ENCODE data around the gene PRSS48.
"Not testable (repeated sequence)": the region's sequence is repeated elsewhere in the genome, so short reads cannot be mapped to it uniquely, and the experiment has no call there.

PRSS48 gene

DNA sequence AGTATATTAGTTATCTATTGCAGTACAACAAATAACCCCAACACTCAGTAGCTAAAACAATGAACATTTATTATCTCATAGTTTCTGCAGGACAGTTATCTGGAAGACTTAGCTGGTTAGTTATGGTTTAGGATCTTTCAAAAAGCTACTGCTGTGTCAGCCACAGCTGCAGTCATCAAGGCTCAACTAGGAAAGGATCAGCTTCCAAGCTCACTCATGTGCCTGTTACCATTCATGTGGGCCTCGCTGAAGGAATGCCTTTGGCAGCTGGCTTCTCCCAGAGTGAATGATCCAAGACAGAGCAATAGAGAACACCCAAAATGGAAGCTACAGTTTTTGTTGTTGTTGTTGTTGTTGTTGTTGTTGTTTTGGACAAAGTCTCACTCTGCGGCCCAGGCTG, 13.5 kb upstream of the PRSS48 start:
- TF ChIP-seq, protein P1, sequence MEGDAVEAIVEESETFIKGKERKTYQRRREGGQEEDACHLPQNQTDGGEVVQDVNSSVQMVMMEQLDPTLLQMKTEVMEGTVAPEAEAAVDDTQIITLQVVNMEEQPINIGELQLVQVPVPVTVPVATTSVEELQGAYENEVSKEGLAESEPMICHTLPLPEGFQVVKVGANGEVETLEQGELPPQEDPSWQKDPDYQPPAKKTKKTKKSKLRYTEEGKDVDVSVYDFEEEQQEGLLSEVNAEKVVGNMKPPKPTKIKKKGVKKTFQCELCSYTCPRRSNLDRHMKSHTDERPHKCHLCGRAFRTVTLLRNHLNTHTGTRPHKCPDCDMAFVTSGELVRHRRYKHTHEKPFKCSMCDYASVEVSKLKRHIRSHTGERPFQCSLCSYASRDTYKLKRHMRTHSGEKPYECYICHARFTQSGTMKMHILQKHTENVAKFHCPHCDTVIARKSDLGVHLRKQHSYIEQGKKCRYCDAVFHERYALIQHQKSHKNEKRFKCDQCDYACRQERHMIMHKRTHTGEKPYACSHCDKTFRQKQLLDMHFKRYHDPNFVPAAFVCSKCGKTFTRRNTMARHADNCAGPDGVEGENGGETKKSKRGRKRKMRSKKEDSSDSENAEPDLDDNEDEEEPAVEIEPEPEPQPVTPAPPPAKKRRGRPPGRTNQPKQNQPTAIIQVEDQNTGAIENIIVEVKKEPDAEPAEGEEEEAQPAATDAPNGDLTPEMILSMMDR (IDR thresholded peaks at IDR 0.05) = no peak
- intact Hi-C loops (cut with DNase I; ENCODE audit: low total_unique reads) = no loop called here
- no peak overlapping the region for H3K27ac ChIP-seq

DNA sequence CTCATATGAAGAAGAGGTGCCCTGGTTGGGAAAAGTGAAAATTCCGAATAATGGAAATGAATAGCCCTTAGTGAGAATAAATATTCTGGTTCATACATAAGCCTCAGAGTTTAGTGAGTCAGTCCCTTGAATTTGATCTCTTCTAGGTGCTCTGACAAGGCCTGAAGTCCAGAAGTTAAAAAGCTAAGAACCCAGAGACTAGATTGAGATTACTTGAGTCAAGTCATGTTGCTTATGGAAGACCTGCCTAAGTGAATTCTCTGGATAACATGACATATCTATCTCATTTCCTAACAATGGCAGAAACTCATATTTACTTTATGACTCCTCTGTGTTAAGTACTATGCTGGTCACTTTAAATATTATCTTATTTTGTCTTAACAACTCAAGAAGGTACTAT, 10.5 kb upstream of the PRSS48 start:
- TF ChIP-seq, protein P1 (IDR thresholded peaks at IDR 0.05) = no peak

More for the DNA sequence above, 13.5 kb upstream of the PRSS48 start:
- peaks cover 0 to 14% (median 0%) of the 10 kb centered on the region in 4 donors for H3K4me1 ChIP-seq
- H3K27me3 ChIP-seq = no peaks in the 10 kb centered on the region
- no peak overlapping the region for H3K4me3 ChIP-seq
- no peaks in the 10 kb centered on the region for H3K36me3 ChIP-seq
- DNase-seq = no peak
- no peaks in the 10 kb centered on the region for H3K9me3 ChIP-seq

DNA sequence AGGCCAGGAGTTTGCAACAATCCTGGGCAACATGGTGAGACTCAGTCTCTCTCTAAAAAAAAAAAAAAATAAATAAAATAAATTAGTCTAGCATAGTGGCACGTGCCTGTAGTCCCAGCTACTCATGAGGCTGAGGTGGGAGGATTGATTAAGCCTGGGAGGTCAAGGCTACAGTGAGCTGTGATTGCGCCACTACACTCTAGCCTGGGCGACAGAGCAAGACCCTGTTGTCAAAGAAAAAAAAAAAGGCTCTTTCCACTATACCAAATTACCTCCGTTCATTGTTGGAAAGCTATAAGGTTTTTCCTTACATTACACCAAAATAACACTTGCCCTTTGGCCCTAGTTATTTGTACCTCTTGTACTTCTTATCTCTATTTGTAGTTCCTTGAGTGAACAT, 9.9 kb upstream of the PRSS48 start:
- no peaks in the 10 kb centered on the region for H3K27me3 ChIP-seq
- intact Hi-C loops (cut with DNase I; ENCODE audit: low total_unique reads) = no loop called here

More for the DNA sequence above, 10.5 kb upstream of the PRSS48 start:
- intact Hi-C loops (cut with DNase I; ENCODE audit: low total_unique reads) = no loop called here
- H3K4me1 ChIP-seq = peaks cover 0 to 10% (median 0%) of the 10 kb centered on the region in 4 donors
- H3K27ac ChIP-seq = no peak overlapping the region
- H3K9me3 ChIP-seq = no peaks in the 10 kb centered on the region
- no peak overlapping the region for H3K4me3 ChIP-seq
- no peak for DNase-seq
- no peaks in the 10 kb centered on the region for H3K27me3 ChIP-seq
- no peaks in the 10 kb centered on the region for H3K36me3 ChIP-seq

DNA sequence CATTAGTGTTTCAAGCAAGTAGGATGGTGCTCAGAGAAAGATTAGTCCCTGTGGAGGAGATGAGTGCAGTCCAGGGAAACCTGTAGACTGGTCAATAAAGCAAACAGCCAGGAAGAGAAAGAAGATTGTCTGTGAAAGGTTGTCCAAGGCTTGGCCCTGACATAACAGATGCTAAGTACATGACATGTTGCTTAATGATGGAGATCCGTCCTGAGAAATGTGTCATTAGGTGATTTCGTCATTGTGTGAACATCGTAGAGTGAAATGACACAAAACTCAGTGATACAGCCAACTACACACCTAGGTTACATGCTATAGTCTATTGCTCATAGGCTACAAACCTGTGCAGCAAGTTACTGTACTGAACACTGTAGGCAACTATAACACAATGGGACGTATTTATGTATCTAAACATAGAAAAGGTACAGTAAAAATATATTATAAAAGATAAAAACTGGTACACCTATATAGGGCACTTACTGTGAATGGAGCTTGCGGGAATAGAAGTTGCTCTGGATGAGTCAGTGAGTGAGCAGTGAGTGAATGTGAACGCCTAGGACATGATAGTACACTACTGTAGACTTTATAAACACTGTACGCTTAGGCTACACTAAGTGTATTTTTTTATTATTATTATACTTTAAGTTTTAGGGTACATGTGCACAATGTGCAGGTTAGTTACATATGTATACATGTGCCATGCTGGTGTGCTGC, 9.0 kb upstream of the PRSS48 start:
- Histone ChIP-seq H3K4me1 (peaks cover 0 to 6% (median 0%) of the 10 kb centered on the region in 4 donors), H3K36me3 (no peaks in the 10 kb centered on the region), H3K9me3 (no peaks in the 10 kb centered on the region), H3K27ac (no peak overlapping the region), H3K4me3 (no peak overlapping the region), H3K27me3 (no peaks in the 10 kb centered on the region)
- DNase-seq = no peak
- intact Hi-C loops (cut with DNase I; ENCODE audit: low total_unique reads) = no loop called here
- TF ChIP-seq, protein P1 (IDR thresholded peaks at IDR 0.05) = no peak

More for the DNA sequence above, 9.9 kb upstream of the PRSS48 start:
- Histone ChIP-seq H3K4me3 (no peak overlapping the region), H3K9me3 (no peaks in the 10 kb centered on the region), H3K27ac (no peak overlapping the region), H3K36me3 (no peaks in the 10 kb centered on the region), H3K4me1 (peaks cover 0 to 6% (median 0%) of the 10 kb centered on the region in 4 donors)
- TF ChIP-seq, protein P1 (IDR thresholded peaks at IDR 0.05) = no peak
- DNase-seq = no peak

DNA sequence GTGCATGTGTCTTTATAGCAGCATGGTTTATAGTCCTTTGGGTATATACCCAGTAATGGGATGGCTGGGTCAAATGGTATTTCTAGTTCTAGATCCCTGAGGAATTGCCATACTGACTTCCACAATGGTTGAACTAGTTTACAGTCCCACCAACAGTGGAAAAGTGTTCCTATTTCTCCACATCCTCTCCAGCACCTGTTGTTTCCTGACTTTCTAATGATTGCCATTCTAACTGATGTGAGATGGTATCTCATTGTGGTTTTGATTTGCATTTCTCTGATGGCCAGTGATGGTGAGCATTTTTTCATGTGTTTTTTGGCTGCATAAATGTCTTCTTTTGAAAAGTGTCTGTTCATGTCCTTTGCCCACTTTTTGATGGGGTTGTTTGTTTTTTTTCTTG, 8.1 kb upstream of the PRSS48 start:
- H3K27ac ChIP-seq; H3K4me3 ChIP-seq; DNase-seq; H3K9me3 ChIP-seq; intact Hi-C loops (cut with DNase I; ENCODE audit: low total_unique reads); H3K27me3 ChIP-seq; H3K4me1 ChIP-seq; H3K36me3 ChIP-seq: not testable (repeated sequence)

DNA sequence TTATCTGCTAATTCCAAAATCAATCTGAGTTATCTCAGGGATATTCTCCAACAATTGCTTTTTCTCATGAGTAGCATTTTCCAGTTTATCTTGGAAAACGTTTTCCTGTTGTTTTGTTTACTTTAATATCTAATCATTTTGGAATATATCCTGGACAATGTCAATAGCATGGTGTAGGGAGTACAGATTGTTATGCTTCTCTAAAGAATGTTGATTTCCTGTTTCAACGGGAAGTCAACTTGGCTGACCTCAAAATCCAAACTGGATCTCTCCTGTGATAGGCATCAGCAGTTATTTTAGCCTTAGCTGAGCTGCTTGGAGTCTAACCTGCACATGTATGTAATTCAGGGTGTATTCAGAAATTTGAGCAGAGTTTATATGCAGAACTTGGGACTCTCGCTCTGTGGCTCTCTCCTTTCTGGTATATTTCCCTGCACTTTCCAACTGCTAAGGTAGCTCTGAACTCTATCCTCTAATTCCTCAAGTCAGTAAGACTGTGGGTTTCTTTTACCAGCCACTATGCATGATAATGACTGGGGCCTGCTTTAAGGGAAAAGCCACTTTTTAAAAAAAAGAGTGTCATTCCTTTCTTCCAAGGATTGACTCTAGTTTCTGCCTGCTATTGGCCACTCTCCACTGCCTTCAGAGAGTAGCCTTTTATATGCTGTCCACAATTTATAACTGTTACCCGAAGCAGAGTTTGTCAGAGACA, 7.7 kb downstream of the PRSS48 start:
- Histone ChIP-seq H3K4me1 (no peaks in the 10 kb centered on the region), H3K4me3 (no peak overlapping the region), H3K9me3 (no peaks in the 10 kb centered on the region), H3K27me3 (no peaks in the 10 kb centered on the region), H3K36me3 (no peaks in the 10 kb centered on the region), H3K27ac (no peak overlapping the region)
- intact Hi-C loops (cut with DNase I; ENCODE audit: low total_unique reads) = no loop called here
- TF ChIP-seq, protein P1 (IDR thresholded peaks at IDR 0.05) = no peak
- no peak for DNase-seq

All from tibial artery (tissue), 4 donors.